H1 (cell line): Measurements from ENCODE around the gene SV2C.

Source experiments
- CHD2 ChIP-seq: IDR thresholded peaks from 2 replicates; pipeline ENCODE4 v1.6.1; 2012; ENCODE audit warnings: low read length, improper control_type of control experiment
- CREB1 ChIP-seq: IDR thresholded peaks from 2 replicates; pipeline ENCODE4 v1.6.1; 2012; ENCODE audit warnings: inconsistent platforms
- EZH2 ChIP-seq: fragments of 200-600 bp; sonication (generic); IDR thresholded peaks from 2 replicates; pipeline ENCODE4 v1.7.1; 2012; ENCODE audit warnings: low read depth, mild to moderate bottlenecking, moderate library complexity, low read length, inconsistent platforms; ENCODE audit not compliant: severe bottlenecking
- KDM1A ChIP-seq: fragments of 200-600, 300-600 bp; sonication (generic); IDR thresholded peaks from 2 replicates; pipeline ENCODE4 v1.7.1; 2016; ENCODE audit warnings: mild to moderate bottlenecking, low read length, borderline replicate concordance
- POLR2A ChIP-seq, 2 experiments: IDR thresholded peaks; 1 replicate in 1 of 2; 2 replicates in 1 of 2; pipeline ENCODE4 v1.6.1; 2011; ENCODE audit warnings: low read depth in 2 of 2, low read length in 2 of 2, mild to moderate bottlenecking in 2 of 2; ENCODE audit errors: control extremely low read depth in 1 of 2
- POLR2AphosphoS5 ChIP-seq: IDR thresholded peaks from 2 replicates; pipeline ENCODE4 v1.6.1; 2011; ENCODE audit warnings: low read depth, low read length
- RBBP5 ChIP-seq: IDR thresholded peaks from 2 replicates; pipeline ENCODE4 v1.7.1; 2012; ENCODE audit warnings: low read depth, mild to moderate bottlenecking, inconsistent platforms, low read length, moderate library complexity, borderline replicate concordance
- TEAD4 ChIP-seq: IDR thresholded peaks from 2 replicates; pipeline ENCODE4 v1.6.1; 2012; ENCODE audit warnings: low read depth, low read length, inconsistent platforms, mixed read lengths
- TF ChIP-seq, protein P1 (sequence below), 3 experiments: IDR thresholded peaks; 1 replicate in 2 of 3; 2 replicates in 1 of 3; pipeline versions ENCODE4 v1.5.1 to v1.6.1; 2011; ENCODE audit warnings: low read length in 3 of 3, mild to moderate bottlenecking in 3 of 3, inconsistent platforms in 2 of 3, low read depth in 1 of 3, moderate library complexity in 1 of 3; ENCODE audit not compliant: insufficient read depth in 1 of 3; ENCODE audit errors: control extremely low read depth in 1 of 3
- TF ChIP-seq, protein P2 (sequence below): IDR thresholded peaks from 2 replicates; pipeline ENCODE4 v1.6.1; 2011; ENCODE audit warnings: low read length, improper control_type of control experiment
- TF ChIP-seq, protein P3 (sequence below): IDR thresholded peaks from 2 replicates; pipeline ENCODE4 v1.6.1; 2012; ENCODE audit warnings: low read length, inconsistent platforms

DNA sequence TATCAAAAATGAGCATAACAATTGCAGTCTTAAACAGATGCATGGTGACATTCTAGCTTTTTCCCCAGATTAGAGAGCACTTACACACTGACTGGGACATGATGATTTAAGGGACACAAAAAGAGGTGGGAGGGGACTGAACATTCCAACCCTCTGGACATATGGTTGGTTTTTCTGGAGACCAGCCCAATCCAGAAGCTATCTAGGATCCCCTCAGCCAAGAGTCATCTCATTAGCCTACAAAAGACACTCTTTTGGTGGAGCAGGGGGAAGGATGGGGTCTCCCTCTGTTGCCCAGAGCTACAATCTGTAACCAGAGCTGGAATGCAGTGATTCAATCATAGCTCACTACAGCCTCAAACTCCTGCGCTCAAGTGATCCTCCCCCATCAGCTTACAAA, 222.6 kb downstream of the SV2C start:
- TF ChIP-seq POLR2AphosphoS5 (no peak), EZH2 (no peak), RBBP5 (no peak), CHD2 (no peak), CREB1 (no peak), TEAD4 (no peak), KDM1A (no peak), POLR2A (IDR thresholded peaks at IDR 0.05; ENCODE audit: control extremely low read depth in 1 of 2, low read depth in 2 of 2, low read length in 2 of 2) (no peak)
- TF ChIP-seq, protein P1, sequence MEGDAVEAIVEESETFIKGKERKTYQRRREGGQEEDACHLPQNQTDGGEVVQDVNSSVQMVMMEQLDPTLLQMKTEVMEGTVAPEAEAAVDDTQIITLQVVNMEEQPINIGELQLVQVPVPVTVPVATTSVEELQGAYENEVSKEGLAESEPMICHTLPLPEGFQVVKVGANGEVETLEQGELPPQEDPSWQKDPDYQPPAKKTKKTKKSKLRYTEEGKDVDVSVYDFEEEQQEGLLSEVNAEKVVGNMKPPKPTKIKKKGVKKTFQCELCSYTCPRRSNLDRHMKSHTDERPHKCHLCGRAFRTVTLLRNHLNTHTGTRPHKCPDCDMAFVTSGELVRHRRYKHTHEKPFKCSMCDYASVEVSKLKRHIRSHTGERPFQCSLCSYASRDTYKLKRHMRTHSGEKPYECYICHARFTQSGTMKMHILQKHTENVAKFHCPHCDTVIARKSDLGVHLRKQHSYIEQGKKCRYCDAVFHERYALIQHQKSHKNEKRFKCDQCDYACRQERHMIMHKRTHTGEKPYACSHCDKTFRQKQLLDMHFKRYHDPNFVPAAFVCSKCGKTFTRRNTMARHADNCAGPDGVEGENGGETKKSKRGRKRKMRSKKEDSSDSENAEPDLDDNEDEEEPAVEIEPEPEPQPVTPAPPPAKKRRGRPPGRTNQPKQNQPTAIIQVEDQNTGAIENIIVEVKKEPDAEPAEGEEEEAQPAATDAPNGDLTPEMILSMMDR (IDR thresholded peaks at IDR 0.05; ENCODE audit: control extremely low read depth in 1 of 3, insufficient read depth in 1 of 3, low read depth in 1 of 3, low read length in 3 of 3) = no peak
- TF ChIP-seq, protein P2, sequence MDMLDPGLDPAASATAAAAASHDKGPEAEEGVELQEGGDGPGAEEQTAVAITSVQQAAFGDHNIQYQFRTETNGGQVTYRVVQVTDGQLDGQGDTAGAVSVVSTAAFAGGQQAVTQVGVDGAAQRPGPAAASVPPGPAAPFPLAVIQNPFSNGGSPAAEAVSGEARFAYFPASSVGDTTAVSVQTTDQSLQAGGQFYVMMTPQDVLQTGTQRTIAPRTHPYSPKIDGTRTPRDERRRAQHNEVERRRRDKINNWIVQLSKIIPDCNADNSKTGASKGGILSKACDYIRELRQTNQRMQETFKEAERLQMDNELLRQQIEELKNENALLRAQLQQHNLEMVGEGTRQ = no peak
- TF ChIP-seq, protein P3, sequence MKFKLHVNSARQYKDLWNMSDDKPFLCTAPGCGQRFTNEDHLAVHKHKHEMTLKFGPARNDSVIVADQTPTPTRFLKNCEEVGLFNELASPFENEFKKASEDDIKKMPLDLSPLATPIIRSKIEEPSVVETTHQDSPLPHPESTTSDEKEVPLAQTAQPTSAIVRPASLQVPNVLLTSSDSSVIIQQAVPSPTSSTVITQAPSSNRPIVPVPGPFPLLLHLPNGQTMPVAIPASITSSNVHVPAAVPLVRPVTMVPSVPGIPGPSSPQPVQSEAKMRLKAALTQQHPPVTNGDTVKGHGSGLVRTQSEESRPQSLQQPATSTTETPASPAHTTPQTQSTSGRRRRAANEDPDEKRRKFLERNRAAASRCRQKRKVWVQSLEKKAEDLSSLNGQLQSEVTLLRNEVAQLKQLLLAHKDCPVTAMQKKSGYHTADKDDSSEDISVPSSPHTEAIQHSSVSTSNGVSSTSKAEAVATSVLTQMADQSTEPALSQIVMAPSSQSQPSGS = no peak
